ENCODE data around the gene FAM110D.

DNA sequence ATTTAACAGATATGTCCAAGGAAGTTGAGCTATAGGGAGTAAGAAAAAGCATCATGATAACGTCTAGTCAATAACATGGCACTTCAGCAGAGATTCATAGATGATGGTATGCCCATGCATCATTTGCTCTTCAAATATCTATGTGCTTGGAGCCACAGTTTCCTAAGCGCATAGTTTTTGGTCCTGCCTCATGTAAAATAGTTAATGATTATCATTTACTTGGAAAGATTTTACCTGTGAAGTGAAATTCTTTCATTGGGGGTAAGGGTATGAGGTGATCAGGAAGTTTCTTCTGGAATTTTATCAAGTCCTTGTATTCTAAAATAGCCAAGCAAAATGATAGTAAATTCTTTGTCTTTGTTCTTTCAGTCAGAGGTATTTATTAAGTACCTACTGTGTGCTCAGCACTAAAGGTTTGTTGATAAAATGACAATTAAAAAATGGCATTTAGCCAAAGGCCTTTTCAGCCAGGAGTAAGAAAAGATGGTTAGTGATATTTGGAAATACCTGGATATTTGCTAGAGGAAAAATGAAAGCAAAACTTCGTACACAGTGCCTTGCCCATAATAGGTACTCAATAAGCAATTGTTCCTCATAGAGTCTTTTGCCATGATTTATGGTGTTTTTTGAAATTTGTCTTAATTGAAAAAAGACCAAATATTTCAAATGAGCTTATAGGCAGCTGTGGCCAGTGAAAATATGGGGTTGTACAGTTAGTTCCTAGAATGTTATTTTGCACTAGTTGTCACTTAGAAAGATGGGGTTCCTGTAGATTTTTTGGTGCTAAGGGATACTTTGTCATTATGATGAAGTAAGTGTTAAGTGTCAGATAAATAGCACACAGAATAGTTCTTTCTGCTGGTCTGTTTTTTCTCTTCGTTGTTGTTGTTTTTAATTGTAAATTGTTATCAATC, 34.2 kb upstream of the FAM110D start:
- TF ChIP-seq CTCF (IDR thresholded peaks at IDR 0.05 in 2 of 3, conservative IDR thresholded peaks at IDR 0.05 in 1 of 3; ENCODE audit: control insufficient read depth in 2 of 3, extremely low read depth in 1 of 3, insufficient read depth in 1 of 3, low read depth in 3 of 3, low read length in 3 of 3) (no peak), SRF (IDR thresholded peaks at IDR 0.05; ENCODE audit: low read depth in 2 of 2, low read length in 2 of 2) (no peak), HDAC6 (IDR thresholded peaks at IDR 0.05; ENCODE audit: unreplicated experiment) (no peak), SMC3 (IDR thresholded peaks at IDR 0.05; ENCODE audit: borderline replicate concordance, low read length) (no peak), POLR2A (IDR thresholded peaks at IDR 0.05; ENCODE audit: low read depth, low read length) (no peak)
